ENCODE measurements around the gene BCAN.

BCAN gene

DNA sequence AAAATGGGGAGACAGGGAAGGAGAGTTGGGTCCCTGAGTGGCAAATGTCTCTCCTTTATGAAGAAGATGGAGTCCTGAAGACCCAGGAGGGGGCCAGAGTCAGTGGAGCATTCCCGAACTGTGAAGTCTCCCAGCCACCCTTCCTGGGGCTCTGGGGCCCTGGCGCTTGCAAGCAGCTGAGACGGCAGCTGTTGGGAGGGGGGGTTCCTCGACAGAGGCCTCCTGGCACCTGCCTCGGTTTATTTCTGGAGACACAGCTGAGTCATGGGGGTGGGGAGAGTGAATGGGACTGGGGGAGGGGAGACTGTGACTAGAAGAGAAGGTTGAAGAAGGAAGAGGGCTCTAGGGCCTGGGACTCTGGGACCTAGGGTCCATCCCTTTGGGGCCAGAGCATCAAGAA is 21.3 kb downstream of the BCAN start:
- TF ChIP-seq, protein P1, sequence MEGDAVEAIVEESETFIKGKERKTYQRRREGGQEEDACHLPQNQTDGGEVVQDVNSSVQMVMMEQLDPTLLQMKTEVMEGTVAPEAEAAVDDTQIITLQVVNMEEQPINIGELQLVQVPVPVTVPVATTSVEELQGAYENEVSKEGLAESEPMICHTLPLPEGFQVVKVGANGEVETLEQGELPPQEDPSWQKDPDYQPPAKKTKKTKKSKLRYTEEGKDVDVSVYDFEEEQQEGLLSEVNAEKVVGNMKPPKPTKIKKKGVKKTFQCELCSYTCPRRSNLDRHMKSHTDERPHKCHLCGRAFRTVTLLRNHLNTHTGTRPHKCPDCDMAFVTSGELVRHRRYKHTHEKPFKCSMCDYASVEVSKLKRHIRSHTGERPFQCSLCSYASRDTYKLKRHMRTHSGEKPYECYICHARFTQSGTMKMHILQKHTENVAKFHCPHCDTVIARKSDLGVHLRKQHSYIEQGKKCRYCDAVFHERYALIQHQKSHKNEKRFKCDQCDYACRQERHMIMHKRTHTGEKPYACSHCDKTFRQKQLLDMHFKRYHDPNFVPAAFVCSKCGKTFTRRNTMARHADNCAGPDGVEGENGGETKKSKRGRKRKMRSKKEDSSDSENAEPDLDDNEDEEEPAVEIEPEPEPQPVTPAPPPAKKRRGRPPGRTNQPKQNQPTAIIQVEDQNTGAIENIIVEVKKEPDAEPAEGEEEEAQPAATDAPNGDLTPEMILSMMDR (IDR thresholded peaks at IDR 0.05; ENCODE audit: low read depth, low read length), result no peak
- Histone ChIP-seq H3K9me3 (ENCODE audit: severe bottlenecking) (no peaks in the 10 kb centered on the region), H3K4me3 (ENCODE audit: low read depth, low read length) (no peak overlapping the region), H3K27me3 (ENCODE audit: insufficient read depth, low read depth, severe bottlenecking) (no peaks in the 10 kb centered on the region), H3K27ac (peak overlapping the region; percentile 97), H3K36me3 (no peaks in the 10 kb centered on the region)
- peak; percentile 94 for DNase-seq

DNA sequence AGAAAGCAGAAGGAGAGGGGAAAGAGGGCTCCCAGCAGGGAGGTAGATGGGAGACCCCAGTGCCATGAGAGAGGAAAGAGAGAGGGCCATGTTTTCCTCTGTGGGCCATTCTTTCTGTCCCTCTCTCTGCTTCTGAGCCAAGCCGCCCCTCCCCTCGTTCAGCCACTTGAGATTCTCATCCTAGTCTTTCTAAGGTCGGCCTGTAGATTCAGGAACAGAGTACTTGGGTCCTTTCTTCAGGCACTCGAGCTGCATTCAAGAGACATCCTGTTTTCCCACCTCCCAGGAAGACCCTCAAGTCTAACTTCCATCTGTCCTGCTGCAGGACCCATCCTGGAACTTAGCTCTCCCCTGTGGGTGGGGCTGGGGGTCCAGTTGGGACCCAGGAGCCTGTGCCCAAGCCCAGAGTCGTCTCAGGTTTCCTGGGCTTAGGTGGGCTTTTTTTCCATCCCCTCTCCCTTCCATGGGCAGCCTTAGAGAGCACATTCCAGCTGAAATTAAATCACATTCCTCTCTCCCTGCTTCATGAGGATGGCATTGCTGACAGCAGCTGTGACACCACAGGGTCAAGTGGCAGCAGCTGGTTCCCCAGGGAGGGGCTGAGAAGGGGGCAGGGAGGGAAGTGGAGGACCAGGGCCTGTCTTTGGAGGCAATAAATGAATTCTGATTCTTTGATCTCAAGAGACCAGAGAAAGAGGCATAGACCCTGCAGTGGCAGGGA is 22.3 kb downstream of the BCAN start:
- no peak for DNase-seq
- H3K36me3 ChIP-seq, result no peaks in the 10 kb centered on the region
- no peaks in the 10 kb centered on the region for H3K9me3 ChIP-seq (ENCODE audit: severe bottlenecking)
- TF ChIP-seq, protein P1 (IDR thresholded peaks at IDR 0.05; ENCODE audit: low read depth, low read length), result no peak
- H3K4me3 ChIP-seq (ENCODE audit: low read depth, low read length), result no peak overlapping the region
- H3K27me3 ChIP-seq (ENCODE audit: insufficient read depth, low read depth, severe bottlenecking), result no peaks in the 10 kb centered on the region
- H3K27ac ChIP-seq, result peak overlapping the region; percentile 97

DNA sequence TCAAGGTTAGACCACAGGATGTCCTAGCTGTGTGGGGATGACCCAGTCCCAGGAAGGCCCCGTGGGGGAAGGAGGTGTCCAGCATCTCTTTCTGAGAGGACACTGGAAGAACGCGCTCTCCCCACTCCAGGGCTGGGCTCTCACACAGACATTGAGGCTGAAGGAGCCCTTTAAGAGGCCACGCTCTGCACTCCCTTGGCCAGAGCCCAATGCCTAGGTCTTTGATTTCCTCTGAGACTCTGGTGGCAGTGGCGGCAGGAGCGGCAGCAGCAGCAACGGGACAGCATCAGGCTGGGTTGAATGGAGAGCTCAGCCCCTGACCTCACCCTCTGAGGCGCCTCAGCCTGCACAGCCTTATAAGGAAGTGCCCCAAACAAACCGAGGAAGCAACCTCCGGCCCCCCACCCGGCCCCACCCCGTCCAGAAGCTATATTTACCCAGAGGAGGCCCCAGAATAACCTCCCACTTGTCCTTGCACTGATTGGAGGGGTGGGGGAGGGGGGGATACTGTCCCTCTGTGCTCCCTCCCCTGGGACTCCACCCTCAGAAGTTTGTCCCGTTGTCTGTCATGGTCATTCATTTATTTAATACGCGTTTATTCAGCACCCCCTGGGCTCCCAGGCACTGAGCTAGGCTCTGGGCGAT is 23.0 kb downstream of the BCAN start:
- Histone ChIP-seq H3K4me3 (ENCODE audit: low read depth, low read length) (no peak overlapping the region), H3K27ac (peak overlapping the region; percentile 97), H3K36me3 (no peaks in the 10 kb centered on the region), H3K9me3 (ENCODE audit: severe bottlenecking) (no peaks in the 10 kb centered on the region), H3K27me3 (ENCODE audit: insufficient read depth, low read depth, severe bottlenecking) (no peaks in the 10 kb centered on the region)
- TF ChIP-seq, protein P1 (IDR thresholded peaks at IDR 0.05; ENCODE audit: low read depth, low read length), result no peak
- DNase-seq, result peak; percentile 64

DNA sequence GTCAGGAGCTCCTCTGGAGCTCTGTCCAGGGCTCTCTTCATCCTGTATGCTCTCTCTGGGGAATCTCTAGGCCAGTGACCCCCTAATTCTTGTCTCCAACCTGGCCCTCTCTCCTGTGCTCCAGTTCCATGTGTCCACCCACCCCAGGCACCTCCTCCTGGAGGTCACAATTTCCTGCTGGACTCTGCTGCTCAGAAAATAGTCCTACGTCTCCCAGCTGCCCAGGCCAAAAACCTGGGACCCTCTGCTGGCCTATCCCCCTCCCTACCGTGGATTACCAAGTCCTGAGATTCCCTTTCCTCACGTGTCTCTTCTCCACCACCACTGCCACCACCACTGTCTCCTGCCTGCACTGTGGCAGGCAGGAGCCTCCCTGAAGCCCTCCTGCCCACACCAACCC is 23.6 kb downstream of the BCAN start:
- no peak for DNase-seq
- no peak overlapping the region for H3K4me3 ChIP-seq (ENCODE audit: low read depth, low read length)
- no peaks in the 10 kb centered on the region for H3K36me3 ChIP-seq
- no peaks in the 10 kb centered on the region for H3K27me3 ChIP-seq (ENCODE audit: insufficient read depth, low read depth, severe bottlenecking)
- TF ChIP-seq, protein P1 (IDR thresholded peaks at IDR 0.05; ENCODE audit: low read depth, low read length), result no peak
- H3K27ac ChIP-seq, result peak overlapping the region; percentile 97
- H3K9me3 ChIP-seq (ENCODE audit: severe bottlenecking), result no peaks in the 10 kb centered on the region

DNA sequence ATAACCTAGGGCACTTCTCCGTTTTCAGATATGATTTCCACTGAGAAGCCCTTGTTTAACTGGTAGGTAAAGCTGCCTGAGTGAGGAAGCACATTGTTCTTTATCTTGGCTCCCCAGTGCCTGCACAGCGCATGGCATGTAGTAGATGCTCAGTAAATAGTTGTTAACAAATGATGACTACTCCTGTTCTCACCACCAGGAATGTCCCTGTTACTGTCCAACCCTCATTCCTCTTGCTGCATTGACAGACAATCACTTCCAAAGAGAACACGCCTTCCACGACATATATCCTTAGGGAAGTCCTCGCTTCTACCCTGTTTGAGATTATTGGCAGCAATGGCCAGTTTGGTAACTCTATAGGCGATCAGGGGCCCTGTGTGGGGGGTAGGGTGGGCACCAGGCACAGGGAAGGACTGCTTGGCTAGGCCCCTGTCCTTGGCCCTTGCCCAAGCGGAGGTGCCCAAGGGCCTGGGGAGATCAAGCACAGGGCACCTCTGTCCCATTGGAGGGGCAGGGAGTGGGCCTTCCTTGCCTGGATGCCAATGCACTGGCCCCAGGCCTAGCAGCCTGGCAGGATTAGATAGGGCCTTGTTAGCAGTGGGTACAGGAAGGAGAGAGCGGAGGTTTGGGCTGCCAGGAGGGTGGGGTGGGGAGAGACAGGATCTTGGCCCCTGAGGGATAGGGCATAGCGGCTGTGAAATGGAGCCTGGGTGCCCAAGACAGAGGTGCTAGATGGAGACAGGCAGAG is 25.1 kb downstream of the BCAN start:
- H3K9me3 ChIP-seq (ENCODE audit: severe bottlenecking), result no peaks in the 10 kb centered on the region
- peaks cover 5% of the 10 kb centered on the region for H3K36me3 ChIP-seq
- H3K27me3 ChIP-seq (ENCODE audit: insufficient read depth, low read depth, severe bottlenecking), result no peaks in the 10 kb centered on the region
- DNase-seq, result no peak
- peak overlapping the region; percentile 97 for H3K27ac ChIP-seq
- no peak overlapping the region for H3K4me3 ChIP-seq (ENCODE audit: low read depth, low read length)
- TF ChIP-seq, protein P1 (IDR thresholded peaks at IDR 0.05; ENCODE audit: low read depth, low read length), result no peak
